K562 (cell line): ENCODE results near the gene DNAJB12. TPM values are rescaled to one million over a fixed set of nuclear protein-coding genes. Genes with fewer than 3 reads are reported as not detected.

Experiments
- ASH1L ChIP-seq: fragments of 450-650 bp; IDR thresholded peaks from 2 replicates; pipeline ENCODE4 v1.6.1; 2018; ENCODE audit warnings: borderline replicate concordance, mild to moderate bottlenecking, low read depth; ENCODE audit not compliant: partially characterized antibody
- CBFA2T2 ChIP-seq: fragments of 450-650 bp; conservative IDR thresholded peaks from 2 replicates; pipeline ENCODE4 v1.6.1; 2017; ENCODE audit warnings: mild to moderate bottlenecking
- CBX2 ChIP-seq: fragments of 200-600 bp; sonication (generic); IDR thresholded peaks from one replicate; pipeline ENCODE4 v1.6.1; 2012; ENCODE audit warnings: mild to moderate bottlenecking, low read length, inconsistent platforms; ENCODE audit not compliant: insufficient read depth, poor library complexity, severe bottlenecking
- FIP1L1 ChIP-seq: fragments of 200-400 bp; formaldehyde crosslinking; IDR thresholded peaks from 2 replicates; pipeline ENCODE4 v1.6.1; 2018; ENCODE audit warnings: mild to moderate bottlenecking, low read depth, low read length; ENCODE audit not compliant: poor library complexity, severe bottlenecking
- FOS ChIP-seq: IDR thresholded peaks from 3 replicates; pipeline ENCODE4 v1.6.1; 2011; ENCODE audit not compliant: insufficient read length; ENCODE audit errors: extremely low read depth
- FOXJ2 ChIP-seq: fragments of 200-800 bp; sonication (Bioruptor generic); IDR thresholded peaks from 2 replicates; pipeline ENCODE4 v1.6.1; 2016; ENCODE audit warnings: missing genetic modification characterization, missing compliant biosample characterization
- FUS ChIP-seq: fragments of 200-400 bp; formaldehyde crosslinking; optimal IDR thresholded peaks from 2 replicates; pipeline ENCODE3; 2017; ENCODE audit warnings: low read depth, low read length
- HCFC1 ChIP-seq: IDR thresholded peaks from 2 replicates; pipeline ENCODE4 v1.6.1; 2012; ENCODE audit warnings: low read depth, low read length, improper control_type of control experiment
- KDM2B ChIP-seq: fragments of 250-450 bp; sonication (Bioruptor Pico); IDR thresholded peaks from 2 replicates; pipeline ENCODE4 v1.8.0; 2021; ENCODE audit warnings: mild to moderate bottlenecking, moderate library complexity
- KLF13 ChIP-seq: fragments of 450-650 bp; IDR thresholded peaks from 2 replicates; pipeline ENCODE4 v1.6.1; 2016; ENCODE audit warnings: missing genetic modification characterization, low read depth, mild to moderate bottlenecking, missing compliant biosample characterization, moderate library complexity, borderline replicate concordance
- NFYB ChIP-seq: IDR thresholded peaks from 2 replicates; pipeline ENCODE4 v1.6.1; 2011; ENCODE audit warnings: mild to moderate bottlenecking, moderate library complexity; ENCODE audit not compliant: insufficient read length; ENCODE audit errors: extremely low read depth
- POLR2H ChIP-seq: IDR thresholded peaks from 2 replicates; pipeline ENCODE4 v1.6.1; 2016; ENCODE audit warnings: missing genetic modification characterization, low read depth, mild to moderate bottlenecking, control low read depth, missing compliant biosample characterization, moderate library complexity
- PPARD ChIP-seq: fragments of 250-450 bp; sonication (Bioruptor Pico); IDR thresholded peaks from 2 replicates; pipeline ENCODE4 v1.8.0; 2022; ENCODE audit warnings: inconsistent platforms, mild to moderate bottlenecking, moderate library complexity
- RBM22 ChIP-seq: fragments of 200-400 bp; formaldehyde crosslinking; IDR thresholded peaks from 2 replicates; pipeline ENCODE4 v1.6.1; 2018; ENCODE audit warnings: low read length, low read depth; ENCODE audit not compliant: poor library complexity, severe bottlenecking
- SAP30 ChIP-seq: fragments of 200-600 bp; sonication (generic); IDR thresholded peaks from 2 replicates; pipeline ENCODE4 v1.6.1; 2012; ENCODE audit warnings: borderline replicate concordance, low read depth, mild to moderate bottlenecking, moderate library complexity, low read length, control low read depth, inconsistent platforms; ENCODE audit not compliant: insufficient read depth, poor library complexity, severe bottlenecking
- SLC30A9 ChIP-seq: fragments of 250-450 bp; sonication (Bioruptor Pico); IDR thresholded peaks from 2 replicates; pipeline ENCODE4 v1.8.0; 2022; ENCODE audit warnings: mild to moderate bottlenecking, moderate library complexity
- SRSF9 ChIP-seq: fragments of 200-400 bp; formaldehyde crosslinking; IDR thresholded peaks from 2 replicates; pipeline ENCODE4 v1.6.1; 2017; ENCODE audit warnings: low read depth, low read length, borderline replicate concordance
- TSC22D4 ChIP-seq: fragments of 450-650 bp; IDR thresholded peaks from 2 replicates; pipeline ENCODE4 v1.6.1; 2016; ENCODE audit warnings: missing genetic modification characterization, missing biosample characterization, control low read depth
- ZNF12 ChIP-seq: sonication (generic); formaldehyde crosslinking; IDR thresholded peaks from 2 replicates; pipeline ENCODE4 v1.4.0; 2020; ENCODE audit warnings: mild to moderate bottlenecking, missing genetic modification reagents
- ZNF184 ChIP-seq: sonication (generic); formaldehyde crosslinking; IDR thresholded peaks from 2 replicates; pipeline ENCODE4 v1.5.0; 2020; ENCODE audit warnings: missing genetic modification reagents
- ZNF699 ChIP-seq: fragments of 250-450 bp; sonication (Bioruptor Pico); IDR thresholded peaks from 2 replicates; pipeline ENCODE4 v1.8.0; 2021; ENCODE audit warnings: mild to moderate bottlenecking, moderate library complexity; ENCODE audit not compliant: insufficient replicate concordance
- polyA plus RNA-seq, 8 experiments: library from polyadenylated mRNA; depleted of rRNA in 4 of 8; stranded (reverse) in 5 of 8; unstranded in 3 of 8; fragments of >200 nt; fragmentation: Nextera tagmentation in 2 of 8; fragmentation: Illumina TruSeq in 1 of 8; extraction: Ambion mirVana in 2 of 8; extraction: Trizol in 1 of 8; gene quantifications; 2 replicates each; pipeline versions ENCODE4 v1.2.1 to v1.2.3, GENCODE V29; 2011 to 2014; ENCODE audit warnings: inconsistent platforms in 1 of 8, missing spikeins in 1 of 8
- total RNA-seq, 7 experiments: library from RNA; depleted of rRNA in 6 of 7; stranded (reverse); fragments of >200 nt in 6 of 7; fragmentation: Illumina TruSeq in 2 of 7; extraction: Trizol in 2 of 7; gene quantifications; 2 replicates each; pipeline versions ENCODE4 v1.2.1 to v1.2.3, GENCODE V29; 2011 to 2021; ENCODE audit warnings: low replicate concordance in 1 of 7
- TF ChIP-seq, protein P1 (sequence below): sonication (generic); formaldehyde crosslinking; IDR thresholded peaks from 2 replicates; pipeline ENCODE4 v1.8.0; 2022; ENCODE audit warnings: missing genetic modification reagents, mild to moderate bottlenecking, borderline replicate concordance
- TF ChIP-seq, protein P2 (sequence below): fragments of 450-650 bp; IDR thresholded peaks from 2 replicates; pipeline ENCODE4 v1.7.1; 2018; ENCODE audit warnings: mild to moderate bottlenecking, low read depth; ENCODE audit not compliant: partially characterized antibody

DNAJB12 gene
- total and polyA plus RNA-seq, 9 of the 15 experiments (the other 6 are each of a cell fraction or from before 2014, with no cell fraction given), result 3.5 to 31.5 (median 20.3) TPM

DNA sequence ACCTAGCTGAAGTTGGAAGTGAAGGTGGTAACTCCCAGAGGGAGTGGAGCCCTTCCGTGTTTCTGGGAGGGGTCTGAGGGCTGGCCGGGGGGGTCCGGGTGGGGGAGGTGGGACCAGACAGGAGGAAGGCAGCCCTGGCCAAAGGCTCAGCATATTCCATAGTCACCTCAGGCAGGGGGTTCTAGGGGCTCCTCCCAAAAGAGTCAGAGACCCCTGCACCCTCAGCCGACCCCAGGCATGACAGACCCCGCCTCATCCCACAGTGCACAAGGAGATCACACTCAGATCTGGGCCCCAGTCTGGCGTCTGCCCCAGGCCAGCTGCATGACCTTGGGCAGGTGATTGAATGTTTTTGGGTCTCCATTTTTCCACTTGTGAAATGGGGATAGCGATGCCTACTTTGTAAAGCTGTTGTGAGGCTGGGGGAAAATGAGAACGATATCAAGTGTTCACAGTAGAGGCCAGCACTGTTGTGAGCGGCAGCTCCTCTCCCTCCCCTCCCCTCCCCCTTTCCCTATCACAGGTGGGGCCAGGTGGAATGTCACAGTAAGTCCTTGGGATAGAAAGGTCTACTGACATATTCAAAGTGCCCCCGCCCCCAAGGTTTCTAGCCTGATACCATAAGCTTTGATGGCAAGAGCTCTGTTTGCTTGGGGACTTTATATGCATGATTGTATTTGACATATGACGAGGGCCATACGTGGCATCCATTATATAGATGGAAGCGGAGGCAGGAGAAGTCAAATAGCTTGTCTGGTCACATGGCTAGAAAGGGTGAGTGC lies 33.3 kb downstream of the DNAJB12 start (continued):
- no peak for TF ChIP-seq PPARD (CRISPR knock-in tag)
- TF ChIP-seq ZNF699 (CRISPR knock-in tag), result no peak
- no peak for TF ChIP-seq SRSF9
- TF ChIP-seq, protein P1, sequence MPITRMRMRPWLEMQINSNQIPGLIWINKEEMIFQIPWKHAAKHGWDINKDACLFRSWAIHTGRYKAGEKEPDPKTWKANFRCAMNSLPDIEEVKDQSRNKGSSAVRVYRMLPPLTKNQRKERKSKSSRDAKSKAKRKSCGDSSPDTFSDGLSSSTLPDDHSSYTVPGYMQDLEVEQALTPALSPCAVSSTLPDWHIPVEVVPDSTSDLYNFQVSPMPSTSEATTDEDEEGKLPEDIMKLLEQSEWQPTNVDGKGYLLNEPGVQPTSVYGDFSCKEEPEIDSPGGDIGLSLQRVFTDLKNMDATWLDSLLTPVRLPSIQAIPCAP (CRISPR knock-in tag), result no peak
- no peak for TF ChIP-seq ZNF12 (CRISPR knock-in tag)
- no peak for TF ChIP-seq FIP1L1
- TF ChIP-seq, protein P2, sequence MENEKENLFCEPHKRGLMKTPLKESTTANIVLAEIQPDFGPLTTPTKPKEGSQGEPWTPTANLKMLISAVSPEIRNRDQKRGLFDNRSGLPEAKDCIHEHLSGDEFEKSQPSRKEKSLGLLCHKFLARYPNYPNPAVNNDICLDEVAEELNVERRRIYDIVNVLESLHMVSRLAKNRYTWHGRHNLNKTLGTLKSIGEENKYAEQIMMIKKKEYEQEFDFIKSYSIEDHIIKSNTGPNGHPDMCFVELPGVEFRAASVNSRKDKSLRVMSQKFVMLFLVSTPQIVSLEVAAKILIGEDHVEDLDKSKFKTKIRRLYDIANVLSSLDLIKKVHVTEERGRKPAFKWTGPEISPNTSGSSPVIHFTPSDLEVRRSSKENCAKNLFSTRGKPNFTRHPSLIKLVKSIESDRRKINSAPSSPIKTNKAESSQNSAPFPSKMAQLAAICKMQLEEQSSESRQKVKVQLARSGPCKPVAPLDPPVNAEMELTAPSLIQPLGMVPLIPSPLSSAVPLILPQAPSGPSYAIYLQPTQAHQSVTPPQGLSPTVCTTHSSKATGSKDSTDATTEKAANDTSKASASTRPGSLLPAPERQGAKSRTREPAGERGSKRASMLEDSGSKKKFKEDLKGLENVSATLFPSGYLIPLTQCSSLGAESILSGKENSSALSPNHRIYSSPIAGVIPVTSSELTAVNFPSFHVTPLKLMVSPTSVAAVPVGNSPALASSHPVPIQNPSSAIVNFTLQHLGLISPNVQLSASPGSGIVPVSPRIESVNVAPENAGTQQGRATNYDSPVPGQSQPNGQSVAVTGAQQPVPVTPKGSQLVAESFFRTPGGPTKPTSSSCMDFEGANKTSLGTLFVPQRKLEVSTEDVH, result no peak
- no peak for TF ChIP-seq HCFC1
- TF ChIP-seq TSC22D4 (tag), result no peak
- no peak for TF ChIP-seq CBX2
- TF ChIP-seq ASH1L, result no peak
- no peak for TF ChIP-seq FOXJ2 (tag)
- TF ChIP-seq FUS, result no peak
- TF ChIP-seq KLF13 (tag), result 0 out of 2 replicates have a peak, but pooled peaks have one; percentile 33
- no peak for TF ChIP-seq SAP30
- TF ChIP-seq RBM22, result no peak
- TF ChIP-seq NFYB, result no peak
- TF ChIP-seq SLC30A9, result no peak
- TF ChIP-seq CBFA2T2, result no peak
- 0 out of 2 replicates have a peak, but pooled peaks have one; percentile 11 for TF ChIP-seq POLR2H
- no peak for TF ChIP-seq ZNF184 (CRISPR knock-in tag)
- TF ChIP-seq FOS, result no peak
- TF ChIP-seq KDM2B (CRISPR knock-in tag), result no peak
